Measurements from ENCODE around the gene ROCK2.

DNA sequence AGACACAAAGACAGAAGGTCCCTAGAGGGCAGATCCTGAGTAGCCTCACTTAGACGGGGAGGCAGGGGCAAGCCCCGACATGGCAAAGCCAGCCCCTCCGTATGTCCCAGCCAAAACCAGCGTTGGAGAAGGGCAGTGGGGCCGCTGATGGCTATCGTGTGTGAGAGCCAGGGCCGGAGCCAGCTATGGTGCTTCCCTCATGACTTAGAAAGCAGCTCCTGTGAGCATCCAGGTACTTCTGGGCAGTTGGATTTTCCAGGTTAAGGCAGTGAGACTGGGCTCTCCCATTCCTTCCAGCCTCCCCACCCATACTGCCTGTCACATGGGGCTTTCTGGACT lies 31.2 kb upstream of the ROCK2 start:
- TF ChIP-seq RAD21 (IDR thresholded peaks at IDR 0.05) (no peak), CTCF (IDR thresholded peaks at IDR 0.05; ENCODE audit: low read depth, low read length, missing input control) (no peak), TAF1 (conservative IDR thresholded peaks at IDR 0.05) (no peak), GABPA (IDR thresholded peaks at IDR 0.05 in 1 of 2, conservative IDR thresholded peaks at IDR 0.05 in 1 of 2) (no peak), SP1 (IDR thresholded peaks at IDR 0.05) (no peak), JUND (IDR thresholded peaks at IDR 0.05) (no peak), ZBTB33 (IDR thresholded peaks at IDR 0.05) (no peak), EGR1 (IDR thresholded peaks at IDR 0.05; ENCODE audit: low read depth in 2 of 2) (no peak), YY1 (IDR thresholded peaks at IDR 0.05) (no peak), MAX (IDR thresholded peaks at IDR 0.05) (no peak), RXRA (IDR thresholded peaks at IDR 0.05) (no peak)
- TF ChIP-seq, protein P1, sequence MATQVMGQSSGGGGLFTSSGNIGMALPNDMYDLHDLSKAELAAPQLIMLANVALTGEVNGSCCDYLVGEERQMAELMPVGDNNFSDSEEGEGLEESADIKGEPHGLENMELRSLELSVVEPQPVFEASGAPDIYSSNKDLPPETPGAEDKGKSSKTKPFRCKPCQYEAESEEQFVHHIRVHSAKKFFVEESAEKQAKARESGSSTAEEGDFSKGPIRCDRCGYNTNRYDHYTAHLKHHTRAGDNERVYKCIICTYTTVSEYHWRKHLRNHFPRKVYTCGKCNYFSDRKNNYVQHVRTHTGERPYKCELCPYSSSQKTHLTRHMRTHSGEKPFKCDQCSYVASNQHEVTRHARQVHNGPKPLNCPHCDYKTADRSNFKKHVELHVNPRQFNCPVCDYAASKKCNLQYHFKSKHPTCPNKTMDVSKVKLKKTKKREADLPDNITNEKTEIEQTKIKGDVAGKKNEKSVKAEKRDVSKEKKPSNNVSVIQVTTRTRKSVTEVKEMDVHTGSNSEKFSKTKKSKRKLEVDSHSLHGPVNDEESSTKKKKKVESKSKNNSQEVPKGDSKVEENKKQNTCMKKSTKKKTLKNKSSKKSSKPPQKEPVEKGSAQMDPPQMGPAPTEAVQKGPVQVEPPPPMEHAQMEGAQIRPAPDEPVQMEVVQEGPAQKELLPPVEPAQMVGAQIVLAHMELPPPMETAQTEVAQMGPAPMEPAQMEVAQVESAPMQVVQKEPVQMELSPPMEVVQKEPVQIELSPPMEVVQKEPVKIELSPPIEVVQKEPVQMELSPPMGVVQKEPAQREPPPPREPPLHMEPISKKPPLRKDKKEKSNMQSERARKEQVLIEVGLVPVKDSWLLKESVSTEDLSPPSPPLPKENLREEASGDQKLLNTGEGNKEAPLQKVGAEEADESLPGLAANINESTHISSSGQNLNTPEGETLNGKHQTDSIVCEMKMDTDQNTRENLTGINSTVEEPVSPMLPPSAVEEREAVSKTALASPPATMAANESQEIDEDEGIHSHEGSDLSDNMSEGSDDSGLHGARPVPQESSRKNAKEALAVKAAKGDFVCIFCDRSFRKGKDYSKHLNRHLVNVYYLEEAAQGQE (IDR thresholded peaks at IDR 0.05) = no peak
- TF ChIP-seq, protein P2, sequence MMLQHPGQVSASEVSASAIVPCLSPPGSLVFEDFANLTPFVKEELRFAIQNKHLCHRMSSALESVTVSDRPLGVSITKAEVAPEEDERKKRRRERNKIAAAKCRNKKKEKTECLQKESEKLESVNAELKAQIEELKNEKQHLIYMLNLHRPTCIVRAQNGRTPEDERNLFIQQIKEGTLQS (IDR thresholded peaks at IDR 0.05) = no peak
